ENCODE results near the gene TMED4. TPM values are rescaled to one million over a fixed set of nuclear protein-coding genes. Genes with fewer than 3 reads are reported as not detected.
A peak's percentile ranks its signal among the peaks of the same experiment; 100 is the strongest.
"Not testable (repeated sequence)": the region's sequence is repeated elsewhere in the genome, so short reads cannot be mapped to it uniquely, and the experiment has no call there.

TMED4 gene
- total and polyA plus RNA-seq, 4 experiments from 2014 or later = 65.4 to 110 (median 87.9) TPM

DNA sequence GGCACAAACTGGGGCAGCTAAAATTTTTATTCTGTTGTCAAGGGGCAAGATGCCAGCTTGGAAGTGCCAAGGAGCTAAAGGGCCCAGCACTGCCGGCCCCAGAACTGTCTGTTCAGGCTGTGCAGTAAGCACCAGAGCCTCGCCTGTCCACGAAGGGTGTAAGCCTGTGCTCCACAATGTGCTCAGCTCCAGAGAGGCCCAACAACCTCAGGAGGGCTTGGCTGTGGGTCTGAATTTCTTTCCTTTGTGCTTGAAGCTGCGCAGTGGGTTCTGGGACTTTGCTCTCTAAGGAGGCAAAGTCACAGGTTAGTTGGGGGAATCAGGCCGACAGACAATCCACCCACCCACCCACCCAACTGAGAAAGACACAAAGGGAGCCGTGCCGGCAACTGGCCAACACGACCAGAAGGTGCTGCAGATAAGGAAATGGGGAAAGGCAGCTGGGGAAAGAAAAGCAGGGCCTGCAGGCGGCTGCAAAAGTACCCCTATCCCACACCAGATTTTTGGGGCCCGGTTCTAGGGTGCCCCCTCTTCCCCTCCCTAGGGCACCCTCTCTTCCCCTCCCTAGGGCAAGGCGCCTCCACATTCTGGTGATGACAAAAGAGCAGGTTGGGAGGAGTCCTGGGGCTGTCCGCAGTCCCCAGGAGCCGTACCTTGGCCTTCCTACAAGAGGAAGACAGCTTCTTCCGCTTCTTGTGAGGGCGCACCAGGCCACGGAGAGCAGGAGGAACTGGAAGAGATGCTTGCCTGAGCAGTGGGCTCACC, 16.1 kb downstream of the TMED4 start:
- POLR2A ChIA-PET (ENCODE audit: partially characterized antibody) = interaction anchor here (0.8 to 4.2 kb wide), 7 partner anchors 8 to 319 kb away, joined by 3 to 24 read pairs (median 5); partner anchors contain the start of genes DDX56, NUDCD3, PURB and TMED4
- H3K27me3 Mint-ChIP-seq = no peaks in the 10 kb centered on the region
- DNase-seq = no peak
- H3K4me3 Mint-ChIP-seq = no peak overlapping the region
- intact Hi-C loops (cut with micrococcal nuclease) = loop anchor here (1.0 to 2.0 kb wide), 2 partner anchors 75 to 218 kb away; partner anchors contain the start of gene NUDCD3
- Histone ChIP-seq H3K27me3 (ENCODE audit: insufficient read depth, low read length) (no peaks in the 10 kb centered on the region), H3K9me3 (ENCODE audit: control insufficient read depth in 1 of 2, low read length in 2 of 2) (no peaks in the 10 kb centered on the region), H3K36me3 (ENCODE audit: insufficient read depth, low read length) (peaks cover 51% of the 10 kb centered on the region), H3K4me1 (ENCODE audit: insufficient read depth, low read length) (peaks cover 10% of the 10 kb centered on the region), H3K27ac (ENCODE audit: low read depth, low read length) (no peak overlapping the region), H3K4me3 (ENCODE audit: low read length in 2 of 2) (no peak overlapping the region)
- peaks cover 41 to 64% of the 10 kb centered on the region in 2 donors for H3K36me3 Mint-ChIP-seq
- H3K27ac Mint-ChIP-seq = peak overlapping the region in 6 of 7 donors; percentile 50 to 87 (median 72)
- H3K9me3 Mint-ChIP-seq = no peaks in the 10 kb centered on the region
- CTCF ChIA-PET (ENCODE audit: partially characterized antibody) = interaction anchor here (0.6 to 5.1 kb wide), 46 partner anchors 9 to 571 kb away, joined by 3 to 36 read pairs (median 4); partner anchors contain the start of genes DBNL, DDX56, H2AZ2 and TMED4
- peaks cover 1 to 11% (median 7%) of the 10 kb centered on the region in 4 donors for H3K4me1 Mint-ChIP-seq

DNA sequence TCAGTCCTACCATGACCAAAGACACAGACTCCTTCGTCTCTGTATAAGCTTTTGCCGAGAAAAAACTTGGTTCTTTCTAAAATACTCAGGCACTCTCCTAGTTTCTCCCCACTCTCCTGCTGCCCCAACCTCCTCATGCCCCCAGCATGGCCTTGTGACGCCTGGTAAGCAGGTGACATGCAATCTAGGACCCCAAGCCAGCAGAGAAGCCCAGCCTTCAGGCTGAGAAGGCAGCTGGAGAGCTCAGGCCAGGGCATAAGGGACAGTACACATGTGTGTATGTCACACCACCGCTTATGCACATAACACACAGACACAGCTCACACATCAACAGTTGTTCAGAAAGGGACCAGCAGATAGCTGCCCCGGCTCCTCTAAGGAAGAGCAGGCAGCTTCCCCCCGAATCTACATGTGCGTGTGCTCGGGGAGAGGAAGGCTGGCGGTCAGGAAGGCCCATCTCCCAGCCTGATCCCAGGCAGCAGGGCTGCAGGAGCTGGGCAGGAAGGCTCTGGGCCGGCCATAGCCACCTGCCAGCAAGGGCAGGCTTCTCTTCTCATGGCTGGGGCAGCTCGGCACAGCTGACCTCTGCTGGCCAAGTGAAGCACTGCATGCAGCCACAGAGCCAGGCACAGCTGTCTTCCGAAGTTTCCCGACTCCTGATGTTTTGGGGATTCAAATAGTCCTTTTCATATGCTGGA, 16.8 kb downstream of the TMED4 start:
- H3K9me3 Mint-ChIP-seq = no peaks in the 10 kb centered on the region
- DNase-seq = peak; percentile 50 to 67 (median 58)
- Histone ChIP-seq H3K9me3 (ENCODE audit: control insufficient read depth in 1 of 2, low read length in 2 of 2) (no peaks in the 10 kb centered on the region), H3K36me3 (ENCODE audit: insufficient read depth, low read length) (peaks cover 44% of the 10 kb centered on the region), H3K4me3 (ENCODE audit: low read length in 2 of 2) (no peak overlapping the region), H3K4me1 (ENCODE audit: insufficient read depth, low read length) (peaks cover 10% of the 10 kb centered on the region), H3K27me3 (ENCODE audit: insufficient read depth, low read length) (no peaks in the 10 kb centered on the region), H3K27ac (ENCODE audit: low read depth, low read length) (no peak overlapping the region)
- CTCF ChIA-PET (ENCODE audit: partially characterized antibody) = interaction anchor here (0.6 to 5.1 kb wide), 50 partner anchors 9 to 572 kb away, joined by 3 to 36 read pairs (median 4); partner anchors contain the start of genes DDX56, H2AZ2, TMED4 and YKT6
- no peaks in the 10 kb centered on the region for H3K27me3 Mint-ChIP-seq
- H3K4me1 Mint-ChIP-seq = peaks cover 1 to 11% (median 7%) of the 10 kb centered on the region in 4 donors
- peak overlapping the region in 6 of 7 donors; percentile 50 to 87 (median 72) for H3K27ac Mint-ChIP-seq
- H3K4me3 Mint-ChIP-seq = peak overlapping the region in 1 of 8 donors; percentile 11
- intact Hi-C loops (cut with micrococcal nuclease) = loop anchor here (1.0 to 2.0 kb wide), 2 partner anchors 74 to 217 kb away; partner anchors contain the start of gene NUDCD3
- POLR2A ChIA-PET (ENCODE audit: partially characterized antibody) = interaction anchor here (0.8 to 4.2 kb wide), 7 partner anchors 9 to 320 kb away, joined by 3 to 24 read pairs (median 5); partner anchors contain the start of genes DDX56, NUDCD3, PURB and TMED4
- peaks cover 41 to 59% of the 10 kb centered on the region in 2 donors for H3K36me3 Mint-ChIP-seq

DNA sequence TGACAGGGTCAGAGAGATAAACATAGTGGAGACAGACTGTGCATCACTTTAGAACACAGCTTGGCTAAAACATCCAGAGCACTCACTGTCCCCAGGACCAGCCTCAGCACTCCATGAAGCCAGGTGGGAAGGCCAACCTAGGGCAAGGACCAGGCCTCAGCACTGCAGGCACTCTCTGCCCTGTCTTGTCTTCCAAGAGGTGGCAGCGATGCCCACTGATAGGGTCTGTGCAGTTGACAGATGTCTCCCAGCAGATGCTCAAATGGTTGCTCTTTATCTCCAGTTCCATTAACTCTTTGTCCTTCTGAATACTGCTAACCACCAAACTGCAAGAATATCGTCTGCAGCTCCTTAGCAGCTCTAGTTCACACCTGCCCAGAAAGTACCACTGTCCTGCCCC, 17.4 kb downstream of the TMED4 start:
- peaks cover 0 to 2% (median 0%) of the 10 kb centered on the region in 8 donors for H3K9me3 Mint-ChIP-seq
- CTCF ChIA-PET (ENCODE audit: partially characterized antibody) = interaction anchor here (0.9 to 5.1 kb wide), 31 partner anchors 8 to 545 kb away, joined by 3 to 36 read pairs (median 4); partner anchors contain the start of genes DDX56, H2AZ2, TMED4 and YKT6
- POLR2A ChIA-PET (ENCODE audit: partially characterized antibody) = interaction anchor here (1.3 to 4.2 kb wide), 6 partner anchors 10 to 283 kb away, joined by 4 to 24 read pairs (median 8); partner anchors contain the start of genes DDX56, NUDCD3 and TMED4
- H3K27me3 Mint-ChIP-seq = no peaks in the 10 kb centered on the region
- no peak for DNase-seq
- H3K4me3 Mint-ChIP-seq = no peak overlapping the region
- Histone ChIP-seq H3K9me3 (ENCODE audit: control insufficient read depth in 1 of 2, low read length in 2 of 2) (no peaks in the 10 kb centered on the region), H3K4me1 (ENCODE audit: insufficient read depth, low read length) (peaks cover 10% of the 10 kb centered on the region), H3K27me3 (ENCODE audit: insufficient read depth, low read length) (no peaks in the 10 kb centered on the region), H3K4me3 (ENCODE audit: low read length in 2 of 2) (no peak overlapping the region), H3K36me3 (ENCODE audit: insufficient read depth, low read length) (peaks cover 38% of the 10 kb centered on the region), H3K27ac (ENCODE audit: low read depth, low read length) (no peak overlapping the region)
- peaks cover 37 to 52% of the 10 kb centered on the region in 2 donors for H3K36me3 Mint-ChIP-seq
- intact Hi-C loops (cut with micrococcal nuclease) = loop anchor here (1.0 to 2.0 kb wide), 2 partner anchors 74 to 216 kb away; partner anchors contain the start of gene NUDCD3
- peak overlapping the region in 3 of 7 donors; percentile 25 to 66 (median 58) for H3K27ac Mint-ChIP-seq
- peaks cover 1 to 11% (median 7%) of the 10 kb centered on the region in 4 donors for H3K4me1 Mint-ChIP-seq

DNA sequence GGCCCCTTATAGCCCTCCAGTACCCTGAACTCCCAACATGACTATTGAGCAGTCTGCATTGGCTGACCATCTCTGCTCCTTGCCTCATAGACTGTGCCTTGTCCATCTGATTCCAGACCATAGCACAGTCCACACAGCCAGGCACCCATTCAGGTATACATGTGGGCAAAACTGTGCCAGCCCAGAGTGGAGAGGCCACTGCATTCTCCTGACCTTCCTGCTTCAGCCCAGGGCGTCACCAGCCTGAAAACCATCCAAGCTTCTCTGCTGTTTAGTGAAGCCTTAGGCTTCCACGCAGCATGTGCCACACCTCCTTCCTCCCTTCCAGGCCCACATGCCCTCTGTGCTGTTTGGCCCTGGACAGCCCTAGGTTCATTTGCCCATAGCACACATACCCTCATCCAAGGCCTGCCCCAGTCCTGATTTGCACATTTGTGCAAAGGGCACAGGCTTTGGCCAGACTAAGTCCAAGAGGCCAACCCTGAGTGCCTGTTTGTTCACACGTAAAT, 18.8 kb downstream of the TMED4 start:
- intact Hi-C loops (cut with micrococcal nuclease) = no loop called here
- no peaks in the 10 kb centered on the region for H3K27me3 ChIP-seq (ENCODE audit: insufficient read depth, low read length)
- peaks cover 0 to 2% (median 0%) of the 10 kb centered on the region in 8 donors for H3K9me3 Mint-ChIP-seq
- ChIA-PET CTCF (ENCODE audit: partially characterized antibody) (interaction anchor here (3.0 to 3.3 kb wide), 3 partner anchors 12 to 322 kb away, joined by 13 to 36 read pairs (median 31); partner anchors contain the start of gene DDX56), POLR2A (ENCODE audit: partially characterized antibody) (interaction anchor here (4.2 kb wide), 1 partner anchor 19 kb away, joined by 24 read pairs; the partner anchor contains the start of gene TMED4)
- H3K36me3 ChIP-seq (ENCODE audit: insufficient read depth, low read length) = peaks cover 24% of the 10 kb centered on the region
- DNase-seq = no peak
- H3K36me3 Mint-ChIP-seq = peaks cover 25 to 40% of the 10 kb centered on the region in 2 donors
- H3K4me1 Mint-ChIP-seq = peaks cover 1 to 10% (median 7%) of the 10 kb centered on the region in 4 donors
- no peak overlapping the region for H3K4me3 ChIP-seq (ENCODE audit: low read length in 2 of 2)
- H3K27ac ChIP-seq (ENCODE audit: low read depth, low read length) = no peak overlapping the region
- H3K4me1 ChIP-seq (ENCODE audit: insufficient read depth, low read length) = peaks cover 10% of the 10 kb centered on the region
- H3K27ac Mint-ChIP-seq = peak overlapping the region in 3 of 7 donors; percentile 22 to 55 (median 30)
- H3K27me3 Mint-ChIP-seq = no peaks in the 10 kb centered on the region
- no peak overlapping the region for H3K4me3 Mint-ChIP-seq
- no peaks in the 10 kb centered on the region for H3K9me3 ChIP-seq (ENCODE audit: control insufficient read depth in 1 of 2, low read length in 2 of 2)

DNA sequence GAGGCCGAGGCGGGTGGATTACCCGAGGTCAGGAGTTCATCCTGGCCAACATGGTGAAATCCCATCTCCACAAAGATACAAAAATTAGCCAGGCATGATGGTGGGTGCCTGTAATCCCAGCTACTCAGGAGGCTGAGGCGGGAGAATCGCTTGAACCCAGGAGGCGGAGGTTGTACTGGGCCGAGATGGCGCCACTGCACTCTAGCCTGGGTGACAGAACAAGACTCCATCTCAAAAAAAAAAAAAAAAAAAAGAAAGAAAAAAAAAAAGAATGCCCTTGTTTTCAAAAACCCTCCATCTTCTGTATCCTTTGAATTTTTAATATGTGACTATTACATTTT, 19.4 kb downstream of the TMED4 start:
- CTCF ChIA-PET (ENCODE audit: partially characterized antibody) = not testable (repeated sequence)

DNA sequence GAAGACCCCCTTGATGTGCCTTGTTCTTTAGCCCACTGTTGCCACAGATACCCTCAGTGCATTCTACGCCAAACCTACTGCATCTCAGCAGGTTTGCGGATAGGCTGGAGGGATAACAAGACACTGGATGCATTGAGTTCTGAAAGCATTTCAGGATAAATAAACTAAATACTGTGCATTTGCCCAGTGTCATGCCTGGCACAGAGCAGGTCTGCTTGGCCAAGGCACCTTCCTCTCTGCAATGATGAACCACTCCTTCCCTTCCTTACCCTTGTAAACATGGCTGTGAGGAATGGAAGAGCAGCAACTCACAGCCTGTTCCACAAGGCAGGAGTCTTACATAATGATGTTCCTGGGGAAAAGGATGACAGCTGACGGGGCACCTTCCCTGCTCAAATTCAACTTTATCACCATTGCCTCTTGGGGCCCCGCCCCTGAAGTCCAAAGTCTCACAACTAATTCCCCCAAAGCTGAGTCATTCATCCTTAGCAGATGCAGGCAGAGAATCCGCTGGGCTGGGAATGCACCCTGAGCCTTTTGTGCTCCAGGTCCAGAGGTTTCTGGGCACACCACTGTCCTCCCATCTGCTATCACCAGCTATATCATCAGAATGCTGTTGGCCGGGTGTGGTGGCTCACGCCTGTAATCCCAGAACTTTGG, 19.9 kb downstream of the TMED4 start:
- H3K9me3 ChIP-seq (ENCODE audit: control insufficient read depth in 1 of 2, low read length in 2 of 2) = no peaks in the 10 kb centered on the region
- intact Hi-C loops (cut with micrococcal nuclease) = no loop called here
- no peaks in the 10 kb centered on the region for H3K27me3 ChIP-seq (ENCODE audit: insufficient read depth, low read length)
- Mint-ChIP-seq H3K36me3 (peaks cover 16 to 30% of the 10 kb centered on the region in 2 donors), H3K27me3 (no peaks in the 10 kb centered on the region), H3K27ac (no peak overlapping the region), H3K4me3 (no peak overlapping the region), H3K9me3 (peaks cover 0 to 2% (median 0%) of the 10 kb centered on the region in 8 donors), H3K4me1 (peaks cover 1 to 10% (median 6%) of the 10 kb centered on the region in 4 donors)
- CTCF ChIA-PET (ENCODE audit: partially characterized antibody) = no interaction called here
- no peak overlapping the region for H3K4me3 ChIP-seq (ENCODE audit: low read length in 2 of 2)
- peaks cover 13% of the 10 kb centered on the region for H3K36me3 ChIP-seq (ENCODE audit: insufficient read depth, low read length)
- POLR2A ChIA-PET (ENCODE audit: partially characterized antibody) = interaction anchor here (1.6 to 4.2 kb wide), 2 partner anchors 12 to 20 kb away, joined by 5 to 24 read pairs; partner anchors contain the start of genes DDX56 and TMED4
- peaks cover 6% of the 10 kb centered on the region for H3K4me1 ChIP-seq (ENCODE audit: insufficient read depth, low read length)
- H3K27ac ChIP-seq (ENCODE audit: low read depth, low read length) = no peak overlapping the region
- no peak for DNase-seq

More for the DNA sequence above, 19.4 kb downstream of the TMED4 start:
- H3K9me3 ChIP-seq (ENCODE audit: control insufficient read depth in 1 of 2, low read length in 2 of 2); H3K4me1 Mint-ChIP-seq; H3K27ac Mint-ChIP-seq; H3K4me1 ChIP-seq (ENCODE audit: insufficient read depth, low read length); H3K27me3 ChIP-seq (ENCODE audit: insufficient read depth, low read length); H3K4me3 ChIP-seq (ENCODE audit: low read length in 2 of 2); DNase-seq; H3K4me3 Mint-ChIP-seq; intact Hi-C loops (cut with micrococcal nuclease); H3K27me3 Mint-ChIP-seq; H3K27ac ChIP-seq (ENCODE audit: low read depth, low read length); H3K9me3 Mint-ChIP-seq: not testable (repeated sequence)
- peaks cover 18% of the 10 kb centered on the region for H3K36me3 ChIP-seq (ENCODE audit: insufficient read depth, low read length)
- H3K36me3 Mint-ChIP-seq = peaks cover 21 to 35% of the 10 kb centered on the region in 2 donors
- POLR2A ChIA-PET (ENCODE audit: partially characterized antibody) = interaction anchor here (4.2 kb wide), 1 partner anchor 19 kb away, joined by 24 read pairs; the partner anchor contains the start of gene TMED4
